Left ventricle myocardium inferior (tissue), 1 donor: ENCODE results near the gene C1orf87. TPM values are rescaled to one million over a fixed set of nuclear protein-coding genes. Genes with fewer than 3 reads are reported as not detected.
A peak's percentile ranks its signal among the peaks of the same experiment; 100 is the strongest.
"Not testable (repeated sequence)": the region's sequence is repeated elsewhere in the genome, so short reads cannot be mapped to it uniquely, and the experiment has no call there.

Source experiments
- DNase-seq: peaks from one replicate; pipeline ENCODE4 v3.0.0-alpha.2; 2020
- H3K27ac ChIP-seq: fragments of 200-600 bp; replicated peaks from 2 replicates; pipeline ENCODE4 v1.8.0; 2021
- H3K27me3 ChIP-seq: fragments of 200-600 bp; 2 replicates; pipeline ENCODE4 v1.8.0; 2021; ENCODE audit warnings: low read depth
- H3K36me3 ChIP-seq: fragments of 200-600 bp; 2 replicates; pipeline ENCODE4 v1.8.0; 2021
- H3K4me1 ChIP-seq: fragments of 200-600 bp; 2 replicates; pipeline ENCODE4 v1.8.0; 2021
- H3K4me3 ChIP-seq: fragments of 200-600 bp; 2 replicates; pipeline ENCODE4 v1.8.0; 2021; ENCODE audit warnings: mild to moderate bottlenecking, moderate library complexity
- H3K9me3 ChIP-seq: fragments of 200-600 bp; replicated peaks from 2 replicates; pipeline ENCODE4 v1.8.0; 2021
- intact Hi-C: fragments of 100-400 bp; cut with micrococcal nuclease; formaldehyde crosslinking; loops from one replicate; pipeline ENCODE4 v1.11.0; 2022
- total RNA-seq: library from RNA; stranded (reverse); fragmentation: NEBNext Ultra II Directional; extraction: Animal tissue kit (Norgen Biotek cat#: 25700); gene quantifications from one replicate; pipeline ENCODE4 v1.2.1, GENCODE V29; 2021
- TF ChIP-seq, protein P1 (sequence below): fragments of 200-600 bp; IDR thresholded peaks from 2 replicates; pipeline ENCODE4 v1.8.0; 2021; ENCODE audit warnings: antibody characterized with exemption, mild to moderate bottlenecking, borderline replicate concordance
- donor health status: DM: no; HTN: yes; CAD: no; lungs with severe emphysema.

Gene C1orf87
- total RNA-seq, 1 donor from 2014 or later: not detected

GRCh38 chr1:59977075-59977410, 96.5 kb downstream of the C1orf87 start:
- DNase-seq: no peak
- Histone ChIP-seq H3K9me3 (no peaks in the 10 kb centered on the region), H3K4me3 (no peak overlapping the region), H3K36me3 (no peaks in the 10 kb centered on the region), H3K27me3 (peaks cover 11% of the 10 kb centered on the region), H3K4me1 (no peaks in the 10 kb centered on the region), H3K27ac (no peak overlapping the region)
- intact Hi-C loops: no loop called here
- TF ChIP-seq, protein P1, sequence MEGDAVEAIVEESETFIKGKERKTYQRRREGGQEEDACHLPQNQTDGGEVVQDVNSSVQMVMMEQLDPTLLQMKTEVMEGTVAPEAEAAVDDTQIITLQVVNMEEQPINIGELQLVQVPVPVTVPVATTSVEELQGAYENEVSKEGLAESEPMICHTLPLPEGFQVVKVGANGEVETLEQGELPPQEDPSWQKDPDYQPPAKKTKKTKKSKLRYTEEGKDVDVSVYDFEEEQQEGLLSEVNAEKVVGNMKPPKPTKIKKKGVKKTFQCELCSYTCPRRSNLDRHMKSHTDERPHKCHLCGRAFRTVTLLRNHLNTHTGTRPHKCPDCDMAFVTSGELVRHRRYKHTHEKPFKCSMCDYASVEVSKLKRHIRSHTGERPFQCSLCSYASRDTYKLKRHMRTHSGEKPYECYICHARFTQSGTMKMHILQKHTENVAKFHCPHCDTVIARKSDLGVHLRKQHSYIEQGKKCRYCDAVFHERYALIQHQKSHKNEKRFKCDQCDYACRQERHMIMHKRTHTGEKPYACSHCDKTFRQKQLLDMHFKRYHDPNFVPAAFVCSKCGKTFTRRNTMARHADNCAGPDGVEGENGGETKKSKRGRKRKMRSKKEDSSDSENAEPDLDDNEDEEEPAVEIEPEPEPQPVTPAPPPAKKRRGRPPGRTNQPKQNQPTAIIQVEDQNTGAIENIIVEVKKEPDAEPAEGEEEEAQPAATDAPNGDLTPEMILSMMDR: no peak

DNA sequence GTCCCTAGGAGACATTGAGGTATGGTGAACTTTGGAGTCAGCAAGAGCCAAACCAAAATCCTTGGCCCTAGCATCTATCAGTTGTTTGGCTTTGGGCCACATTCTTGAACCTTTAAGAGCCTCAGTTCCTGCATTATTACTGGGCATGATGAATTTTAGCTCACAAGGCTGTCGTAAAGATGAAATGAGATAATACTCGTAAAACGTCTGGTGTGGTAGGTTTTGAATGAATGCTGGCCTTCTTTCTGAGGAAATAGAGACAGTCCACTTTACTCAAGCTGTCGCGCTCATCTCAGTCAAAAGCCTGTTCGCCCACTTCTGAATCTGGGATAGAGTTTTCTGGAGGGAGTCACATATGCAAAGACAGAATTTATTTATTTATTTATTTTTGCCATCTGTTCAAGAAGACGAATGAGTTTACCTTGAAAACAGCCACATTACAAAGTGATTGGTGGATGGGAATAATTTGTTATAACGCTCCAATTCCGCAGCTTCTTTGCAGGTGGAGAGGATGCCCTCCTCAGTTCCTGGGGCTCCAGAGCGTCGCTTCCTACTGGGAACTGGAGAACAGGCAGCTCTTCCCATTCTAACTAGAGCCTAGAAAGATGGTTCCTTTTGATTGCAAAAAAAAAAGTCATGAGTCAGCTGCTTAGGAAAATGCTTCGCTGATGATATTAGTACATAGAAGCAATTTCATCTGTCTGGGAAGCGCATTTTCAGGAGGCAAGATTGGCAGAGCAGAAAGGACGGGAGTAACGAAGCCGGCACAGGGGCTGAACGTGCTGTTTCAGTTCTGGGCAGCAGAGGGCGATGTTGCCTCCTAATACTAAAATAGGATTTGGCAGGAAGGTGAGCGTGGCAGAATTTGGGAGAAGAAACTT, 97.1 kb downstream of the C1orf87 start:
- H3K4me3 ChIP-seq: peak overlapping the region; percentile 27
- H3K36me3 ChIP-seq: no peaks in the 10 kb centered on the region
- intact Hi-C loops: no loop called here
- TF ChIP-seq, protein P1: peak; percentile 94
- no peak overlapping the region for H3K27ac ChIP-seq
- peaks cover 11% of the 10 kb centered on the region for H3K27me3 ChIP-seq
- peak; percentile 64 for DNase-seq
- peaks cover 3% of the 10 kb centered on the region for H3K4me1 ChIP-seq
- H3K9me3 ChIP-seq: no peaks in the 10 kb centered on the region

- intact Hi-C loops: no loop called here
- no peaks in the 10 kb centered on the region for H3K36me3 ChIP-seq
- no peaks in the 10 kb centered on the region for H3K9me3 ChIP-seq
- DNase-seq: no peak
- peaks cover 7% of the 10 kb centered on the region for H3K4me1 ChIP-seq
- no peak overlapping the region for H3K4me3 ChIP-seq
- TF ChIP-seq, protein P1: no peak
- peaks cover 11% of the 10 kb centered on the region for H3K27me3 ChIP-seq
- H3K27ac ChIP-seq: no peak overlapping the region
Measured at GRCh38 chr1:59973719-59974118, 99.9 kb downstream of the C1orf87 start.

- no peak overlapping the region for H3K4me3 ChIP-seq
- TF ChIP-seq, protein P1: no peak
- H3K27me3 ChIP-seq: peaks cover 11% of the 10 kb centered on the region
- H3K4me1 ChIP-seq: peaks cover 7% of the 10 kb centered on the region
- intact Hi-C loops: no loop called here
- H3K9me3 ChIP-seq: no peaks in the 10 kb centered on the region
- H3K27ac ChIP-seq: no peak overlapping the region
- no peak for DNase-seq
- H3K36me3 ChIP-seq: no peaks in the 10 kb centered on the region
Measured at GRCh38 chr1:59972216-59972927, 101.2 kb downstream of the C1orf87 start.

DNA sequence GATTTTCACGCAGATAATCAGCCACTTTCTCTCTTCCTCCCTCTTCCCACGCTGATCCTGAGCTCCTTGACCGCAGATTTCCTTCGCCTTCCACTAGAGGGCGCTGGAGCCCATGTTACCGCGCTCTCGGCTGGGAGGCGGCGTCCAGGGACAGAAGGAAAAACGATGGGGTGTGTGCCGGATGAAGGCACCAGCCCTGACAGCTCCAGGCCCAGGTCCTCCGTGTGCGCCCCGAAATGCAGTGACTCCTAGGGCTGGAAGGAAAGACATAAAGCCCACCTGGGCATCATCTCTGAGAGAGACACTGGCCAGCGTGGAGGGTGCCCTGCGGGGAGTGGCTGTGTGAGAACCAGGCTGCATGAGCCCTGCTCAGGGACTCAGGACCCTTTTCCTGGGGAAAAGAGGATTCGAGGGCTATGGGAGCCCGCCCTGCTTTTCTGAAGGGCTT, 102.1 kb downstream of the C1orf87 start:
- peak; percentile 55 for DNase-seq
- Histone ChIP-seq H3K27ac (no peak overlapping the region), H3K9me3 (no peaks in the 10 kb centered on the region), H3K27me3 (peaks cover 10% of the 10 kb centered on the region), H3K36me3 (no peaks in the 10 kb centered on the region), H3K4me3 (no peak overlapping the region), H3K4me1 (peaks cover 7% of the 10 kb centered on the region)
- TF ChIP-seq, protein P1: peak; percentile 90
- intact Hi-C loops: no loop called here

DNA sequence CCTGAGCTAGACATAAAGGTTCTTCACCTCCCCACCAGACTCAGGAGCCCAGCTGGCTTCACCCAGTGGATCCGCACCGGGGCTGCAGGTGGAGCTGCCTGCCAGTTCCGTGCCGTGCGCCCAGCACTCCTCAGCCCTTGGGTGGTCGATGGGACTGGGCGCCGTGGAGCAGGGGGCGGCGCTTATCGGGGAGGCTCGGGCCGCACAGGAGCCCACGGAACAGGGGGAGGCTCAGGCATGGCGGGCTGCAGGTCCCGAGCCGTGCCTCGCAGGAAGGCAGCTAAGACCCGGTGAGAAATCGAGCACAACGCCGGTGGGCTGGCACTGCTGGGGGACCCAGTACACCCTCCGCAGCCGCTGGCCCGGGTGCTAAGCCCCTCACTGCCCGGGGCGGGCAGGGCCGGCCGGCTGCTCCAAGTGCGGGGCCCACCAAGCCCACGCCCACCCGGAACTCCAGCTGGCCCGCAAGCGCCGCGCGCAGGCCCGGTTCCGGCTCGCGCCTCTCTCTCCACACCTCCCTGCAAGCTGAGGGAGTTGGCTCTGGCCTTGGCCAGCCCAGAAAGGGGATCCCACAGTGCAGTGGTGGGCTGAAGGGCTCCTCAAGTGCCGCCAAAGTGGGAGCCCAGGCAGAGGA, 103.9 kb downstream of the C1orf87 start:
- H3K4me1 ChIP-seq, H3K27me3 ChIP-seq, H3K27ac ChIP-seq, intact Hi-C loops, H3K9me3 ChIP-seq, H3K36me3 ChIP-seq, DNase-seq, H3K4me3 ChIP-seq: not testable (repeated sequence)

- intact Hi-C loops, H3K9me3 ChIP-seq, H3K27me3 ChIP-seq, H3K27ac ChIP-seq, DNase-seq, H3K4me1 ChIP-seq, H3K36me3 ChIP-seq, H3K4me3 ChIP-seq: not testable (repeated sequence)
Measured at GRCh38 chr1:59968746-59969145, 104.8 kb downstream of the C1orf87 start.
